ENCODE results near the gene ZNF695.

Gene ZNF695

GRCh38 chr1:246959944-246960693, 47.7 kb downstream of the ZNF695 start:
- DNase-seq, result no peak

- no peak for DNase-seq
Measured at GRCh38 chr1:246954126-246954525, 53.7 kb downstream of the ZNF695 start.

- no peak for DNase-seq
Measured at GRCh38 chr1:246951413-246951812, 56.4 kb downstream of the ZNF695 start.

GRCh38 chr1:246949956-246950355, 57.9 kb downstream of the ZNF695 start:
- no peak for DNase-seq

GRCh38 chr1:246947255-246947654, 60.6 kb downstream of the ZNF695 start:
- peak; percentile 51 for DNase-seq

- no peak for DNase-seq
Measured at GRCh38 chr1:246946366-246946765, 61.5 kb downstream of the ZNF695 start.

Measured in fibroblast of skin of back (primary cell).